ENCODE data around the gene CIBAR2.
"Not testable (repeated sequence)": the region's sequence is repeated elsewhere in the genome, so short reads cannot be mapped to it uniquely, and the experiment has no call there.

Gene CIBAR2

GRCh38 chr16:85128079-85128837, 16.0 kb upstream of the CIBAR2 start:
- DNase-seq (ENCODE audit: low read depth in 2 of 2) = no peak

DNA sequence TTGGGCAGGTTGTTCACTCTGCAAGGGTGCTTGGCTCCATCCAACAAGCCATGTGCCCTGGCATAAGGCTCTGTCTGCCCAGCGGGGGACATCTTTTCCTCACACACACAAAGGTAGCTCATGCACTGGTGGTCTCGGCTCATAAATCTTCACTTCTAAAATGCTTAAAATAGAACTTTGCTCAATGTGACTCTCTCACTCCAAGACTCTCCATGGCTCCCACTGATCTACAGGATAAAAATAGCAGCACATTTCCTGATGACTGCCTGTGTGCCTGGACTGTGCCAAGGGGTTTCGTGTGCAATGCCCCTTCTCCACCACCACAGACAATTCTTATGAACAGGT, 15.1 kb upstream of the CIBAR2 start:
- no peak for DNase-seq (ENCODE audit: low read depth in 2 of 2)

DNA sequence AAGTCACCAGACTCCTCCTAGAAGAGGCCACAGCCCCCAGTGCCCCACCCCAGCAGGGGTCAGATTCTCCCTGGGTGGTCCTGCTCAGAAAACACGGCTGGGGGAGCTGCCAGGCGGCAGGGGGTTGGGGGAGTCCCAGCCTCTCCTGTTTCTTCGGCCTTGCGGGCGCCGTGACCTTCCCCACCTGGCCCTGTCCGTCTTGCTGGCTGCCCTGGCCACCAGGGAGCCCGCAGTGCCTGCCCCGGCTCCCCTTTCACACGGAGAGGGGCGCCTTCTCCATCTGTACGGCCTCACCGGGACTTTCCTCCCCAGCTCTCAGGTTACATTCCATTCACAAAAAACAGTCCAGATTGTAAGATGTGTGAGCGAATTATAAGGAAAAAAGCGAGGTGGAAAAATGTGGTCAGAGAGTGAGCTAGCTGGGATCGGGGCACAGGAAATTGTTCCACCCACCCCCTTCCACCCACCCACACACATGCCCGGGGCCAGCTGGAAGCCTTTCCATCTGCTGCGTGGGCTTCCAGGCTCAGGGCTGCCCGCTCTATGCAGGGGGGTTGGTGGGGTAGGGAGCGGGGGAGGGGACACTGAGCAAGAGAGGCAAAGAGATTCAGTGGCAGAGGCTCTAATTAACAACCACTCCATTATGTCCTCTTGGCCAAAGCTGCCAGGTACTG, 14.6 kb upstream of the CIBAR2 start:
- DNase-seq (ENCODE audit: low read depth in 2 of 2) = peak; percentile 42 to 50

- no peak for DNase-seq (ENCODE audit: low read depth in 2 of 2)
These were observed 14.1 kb upstream of the CIBAR2 start for GRCh38 chr16:85126394-85126704.

- DNase-seq (ENCODE audit: low read depth in 2 of 2) = no peak
These were observed 13.5 kb upstream of the CIBAR2 start for GRCh38 chr16:85125570-85126393.

- DNase-seq (ENCODE audit: low read depth in 2 of 2) = no peak
These were observed 12.5 kb upstream of the CIBAR2 start for GRCh38 chr16:85124636-85125346.

DNA sequence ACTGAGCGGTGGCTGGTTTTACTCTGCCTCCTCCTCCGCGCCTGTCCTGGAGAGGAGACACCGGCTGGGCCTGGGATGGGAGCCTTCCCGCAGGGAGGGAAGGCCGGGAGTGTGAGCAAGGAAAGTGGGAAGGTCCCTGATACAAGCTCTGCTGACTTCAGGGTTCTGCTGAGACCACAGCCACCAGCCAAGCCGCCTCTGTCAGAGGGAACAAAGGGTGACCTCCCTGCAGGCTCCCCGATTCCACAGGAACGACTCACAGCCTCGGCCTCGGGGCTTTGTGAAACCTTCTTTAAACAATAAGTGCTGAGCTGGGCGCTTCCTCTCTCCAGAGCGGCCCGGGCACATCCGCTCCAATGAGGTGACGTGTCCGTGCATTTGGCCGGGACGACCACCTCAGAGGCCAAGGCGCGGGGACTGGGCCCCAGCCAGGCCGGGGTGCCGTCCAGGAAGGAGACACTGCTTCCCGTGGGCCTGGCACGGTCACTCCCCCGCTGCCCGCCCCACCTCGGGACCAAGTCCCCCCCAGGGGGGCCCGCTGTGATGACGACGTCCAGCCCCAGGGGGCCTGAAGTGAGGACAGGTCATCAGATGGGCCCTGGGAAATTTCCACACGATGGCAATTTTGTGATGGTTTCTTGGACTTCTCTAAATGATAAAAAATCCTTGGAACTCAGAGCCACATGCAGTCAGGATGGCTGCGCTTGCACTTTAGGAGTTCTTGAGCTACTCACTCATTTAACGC, 11.8 kb upstream of the CIBAR2 start:
- no peak for DNase-seq (ENCODE audit: low read depth in 2 of 2)

DNA sequence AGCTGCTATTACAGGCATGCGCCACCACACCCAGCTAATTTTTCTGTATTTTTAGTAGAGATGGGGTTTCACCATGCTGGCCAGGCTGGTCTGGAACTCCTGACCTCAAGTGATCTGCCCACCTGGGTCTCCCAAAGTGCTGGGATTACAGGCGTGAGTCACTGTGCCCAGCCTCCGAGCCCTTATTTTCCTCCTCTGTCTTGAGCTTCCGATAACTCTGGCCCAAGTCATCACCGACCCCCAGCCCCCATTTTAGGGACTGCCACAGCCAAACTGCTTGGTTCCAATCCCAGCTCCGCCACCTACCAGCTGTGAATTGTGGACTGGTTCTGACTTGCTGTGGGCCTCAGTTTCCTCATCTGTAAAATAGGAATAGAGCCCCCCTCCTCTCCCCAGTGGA, 11.2 kb upstream of the CIBAR2 start:
- DNase-seq (ENCODE audit: low read depth in 2 of 2) = not testable (repeated sequence)

DNA sequence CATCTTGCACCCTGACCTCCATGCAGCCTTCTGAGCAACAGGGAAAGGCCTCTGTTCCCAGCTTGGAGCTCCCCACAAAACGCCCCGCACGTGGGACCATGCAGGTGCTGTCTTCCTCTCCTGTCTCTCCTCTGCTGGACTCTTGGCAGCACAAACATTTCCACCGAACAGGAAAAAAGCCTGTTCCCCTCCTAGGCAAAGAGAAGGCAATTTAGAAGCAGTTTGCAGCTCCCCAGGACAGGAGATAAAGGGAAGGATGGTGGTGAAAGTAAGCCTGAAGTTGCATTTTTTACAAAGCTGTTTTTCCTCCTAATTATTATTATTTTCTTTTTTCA, 7.7 kb upstream of the CIBAR2 start:
- DNase-seq (ENCODE audit: low read depth in 2 of 2) = no peak

GRCh38 chr16:85117418-85117817, 5.1 kb upstream of the CIBAR2 start:
- no peak for DNase-seq (ENCODE audit: low read depth in 2 of 2)

GRCh38 chr16:85114909-85115567, 2.8 kb upstream of the CIBAR2 start:
- peak; percentile 55 to 66 for DNase-seq (ENCODE audit: low read depth in 2 of 2)

DNA sequence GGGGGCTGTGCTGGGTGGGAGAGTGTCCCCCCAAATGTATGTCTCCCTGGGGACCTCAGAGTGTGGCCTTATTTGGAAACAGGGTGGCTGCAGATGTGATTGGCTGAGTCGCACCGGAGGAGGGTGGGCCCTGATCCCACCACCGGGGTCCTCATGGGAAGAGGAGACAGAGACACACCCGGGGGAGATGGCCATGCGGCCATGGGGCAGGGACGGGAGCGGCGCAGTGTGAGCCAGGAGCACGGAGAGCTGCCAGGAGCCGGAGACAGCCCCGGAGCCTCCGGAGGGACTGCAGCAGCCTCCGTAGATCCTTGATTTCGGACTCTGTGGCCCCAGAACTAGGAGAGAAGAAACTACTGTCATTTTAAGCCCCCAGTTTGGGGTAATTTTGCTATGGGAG, 1.6 kb upstream of the CIBAR2 start:
- DNase-seq (ENCODE audit: low read depth in 2 of 2) = no peak

DNA sequence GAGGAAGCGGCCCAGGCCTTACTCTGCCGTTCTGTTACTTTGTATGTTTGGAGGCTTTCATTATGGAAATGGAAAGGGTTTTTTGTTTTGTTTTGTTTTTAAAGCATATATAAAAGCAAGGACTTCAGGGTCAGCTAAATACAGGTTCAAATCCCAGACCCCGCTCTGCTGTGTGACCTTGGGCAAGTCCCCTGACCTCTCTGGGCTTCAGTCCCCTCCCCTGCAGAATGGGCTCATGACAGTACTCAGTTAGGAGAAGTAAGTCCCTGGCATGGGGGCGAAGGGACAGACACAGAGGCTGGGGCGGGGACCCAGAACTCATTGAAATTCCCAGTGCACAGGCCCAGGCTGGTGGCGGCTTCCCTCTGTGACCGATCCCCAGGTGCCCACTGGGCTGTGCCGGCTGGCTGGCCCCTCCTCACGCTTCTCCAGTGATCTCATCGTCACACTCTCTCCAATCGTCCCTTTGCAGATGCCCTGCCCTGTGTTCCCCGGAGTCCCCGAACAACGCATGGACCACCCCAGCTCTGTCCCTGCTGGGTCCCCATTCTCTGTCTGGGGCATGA, 979 bp upstream of the CIBAR2 start:
- no peak for DNase-seq (ENCODE audit: low read depth in 2 of 2)

- DNase-seq (ENCODE audit: low read depth in 2 of 2) = no peak
These were observed 1.1 kb downstream of the CIBAR2 start for GRCh38 chr16:85111184-85111583.

- no peak for DNase-seq (ENCODE audit: low read depth in 2 of 2)
These were observed 2.2 kb downstream of the CIBAR2 start for GRCh38 chr16:85110105-85110504.

DNA sequence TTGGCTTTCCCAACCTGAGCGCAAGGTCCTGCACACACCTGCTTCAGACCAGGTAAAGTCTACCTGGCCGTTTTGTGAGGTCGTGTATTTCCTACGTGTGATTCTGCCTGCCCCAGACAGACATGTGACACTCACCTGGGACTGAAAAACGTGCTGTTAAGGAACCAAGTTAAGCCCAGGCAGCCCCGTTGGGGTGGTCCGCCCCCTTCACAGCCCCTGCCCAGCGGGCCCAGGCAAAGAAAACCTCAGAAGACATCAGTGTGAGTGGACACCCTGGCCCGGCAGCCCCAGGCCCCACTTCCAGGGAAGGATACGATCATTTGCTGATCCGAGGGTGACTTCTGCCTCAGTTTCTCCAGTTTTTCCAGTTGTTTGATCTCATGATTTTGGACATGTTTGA, 4.7 kb downstream of the CIBAR2 start:
- DNase-seq (ENCODE audit: low read depth in 2 of 2) = no peak

DNA sequence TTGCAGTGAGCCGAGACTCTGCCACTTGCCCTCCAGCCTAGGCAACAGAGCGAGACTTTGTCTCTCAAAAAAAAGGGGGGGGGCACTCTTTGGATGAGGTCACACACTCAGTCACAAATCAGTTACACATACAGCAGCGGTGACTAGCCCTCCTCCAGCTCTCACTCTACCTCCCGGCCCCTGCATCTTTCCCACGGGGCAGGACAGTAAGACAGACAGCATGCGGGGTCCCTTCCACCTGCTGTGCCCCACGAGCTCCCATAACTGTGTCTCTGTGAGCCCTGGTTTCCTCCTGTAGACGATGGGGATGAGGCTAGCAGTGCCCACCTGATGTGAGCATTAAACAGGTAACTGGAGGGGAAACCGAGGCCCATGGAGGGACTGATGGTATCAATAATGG, 5.2 kb downstream of the CIBAR2 start:
- DNase-seq (ENCODE audit: low read depth in 2 of 2) = no peak

- no peak for DNase-seq (ENCODE audit: low read depth in 2 of 2)
These were observed 6.8 kb downstream of the CIBAR2 start for GRCh38 chr16:85105475-85105874.

- DNase-seq (ENCODE audit: low read depth in 2 of 2) = peak; percentile 5 to 16
These were observed 7.4 kb downstream of the CIBAR2 start for GRCh38 chr16:85104821-85105391.

- no peak for DNase-seq (ENCODE audit: low read depth in 2 of 2)
These were observed 8.1 kb downstream of the CIBAR2 start for GRCh38 chr16:85104147-85104546.
